Uterus (tissue), 2 donors: ENCODE data around the gene ZFAND2B.

Source experiments
- CTCF ChIP-seq, 4 experiments: fragments of 200-600 bp in 2 of 4; fragments of 450-650 bp in 2 of 4; sonication (generic) in 2 of 4; IDR thresholded peaks; one replicate each; pipeline ENCODE4 v1.5.1; 2016 to 2019; ENCODE audit warnings: antibody characterized with exemption in 4 of 4, mild to moderate bottlenecking in 2 of 4, moderate library complexity in 1 of 4
- POLR2A ChIP-seq, 2 donors: fragments of 450-650 bp; IDR thresholded peaks; one replicate each; pipeline ENCODE4 v1.6.1; 2016; ENCODE audit warnings: antibody characterized with exemption in 2 of 2, mild to moderate bottlenecking in 1 of 2, moderate library complexity in 1 of 2

DNA sequence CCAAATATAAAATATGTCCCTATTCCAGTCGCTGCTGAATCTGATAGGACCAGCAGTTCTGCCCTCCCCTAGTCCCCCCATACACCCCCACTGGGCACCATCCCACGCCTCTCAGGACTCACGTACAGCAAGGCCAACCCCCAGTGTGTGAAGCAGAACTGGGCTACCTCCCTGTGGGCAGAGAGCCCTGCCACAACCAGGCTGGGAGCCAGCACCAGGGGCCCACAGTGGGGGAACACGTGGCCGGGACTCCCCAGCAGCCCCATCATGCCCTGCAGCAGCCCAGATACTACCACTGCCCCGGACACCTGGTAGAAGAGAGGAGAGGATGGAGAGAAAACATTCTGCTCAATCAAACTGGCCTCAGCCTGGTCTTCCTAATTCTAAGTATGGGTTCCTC, 38.1 kb upstream of the ZFAND2B start:
- TF ChIP-seq CTCF (IDR thresholded peaks at IDR 0.05) (no peak), POLR2A (IDR thresholded peaks at IDR 0.05) (no peak)
